HCT116 (cell line): ENCODE data around the gene PRRX1. TPM values are rescaled to one million over a fixed set of nuclear protein-coding genes. Genes with fewer than 3 reads are reported as not detected.

Experiments used
- ATAC-seq: fragments of 200-7000 bp; cut with Tn5 transposase; 2 replicates; pipeline ENCODE4 v1.9.1; 2020; ENCODE audit warnings: mild to moderate bottlenecking, moderate library complexity
- BruUV-seq: library from RNA; stranded (reverse); fragments of 400-500 nt; replicated peaks from 2 replicates; lab custom pipeline; 2021; lab: Mats Ljungman, UMichigan
- CTCF ChIA-PET: fragments of 300-600 bp; sonication (Branson Sonifier 250); formaldehyde crosslinking; loops from one replicate; lab custom pipeline; 2021; ENCODE audit warnings: antibody characterized with exemption; lab: Charles Lee
- POLR2A ChIA-PET: fragments of 300-600, 350-600 bp; sonication (Branson Sonifier 250); formaldehyde crosslinking; loops from one replicate; lab custom pipeline; 2021; ENCODE audit warnings: antibody characterized with exemption; lab: Charles Lee
- RAD21 ChIA-PET, 2 experiments: fragments of 300-600 bp; sonication (Branson Sonifier 250); formaldehyde crosslinking; loops; one replicate each; lab custom pipeline; 2023; ENCODE audit warnings: low total read pairs in 2 of 2; ENCODE audit not compliant: uncharacterized antibody in 2 of 2, unreplicated experiment in 2 of 2, low non-redundant PET in 1 of 2; lab: Charles Lee
- DNase-seq: peaks from one replicate; pipeline ENCODE4 v3.0.0-alpha.2; 2010; ENCODE audit warnings: low read depth, low spot score
- H2AFZ ChIP-seq: fragments of 200-600 bp; shearing (Covaris generic), sonication (generic); 2 replicates; pipeline ENCODE4 v1.6.1; 2017; ENCODE audit warnings: low read depth, mixed run types, mixed read lengths, antibody characterized with exemption, low read length; ENCODE audit not compliant: poor library complexity, severe bottlenecking
- H3K27ac ChIP-seq: 2 replicates; pipeline ENCODE4 v1.5.1; 2012; ENCODE audit warnings: low read depth, low read length
- H3K27me3 ChIP-seq: fragments of 200-600 bp; sonication (generic); 2 replicates; pipeline ENCODE4 v1.6.1; 2016; ENCODE audit warnings: mixed run types, low read length, mixed read lengths; ENCODE audit not compliant: insufficient read depth
- H3K36me3 ChIP-seq, 2 experiments: fragments of 200-500 bp in 1 of 2; fragments of 200-600 bp in 1 of 2; sonication (Bioruptor generic) in 1 of 2; sonication (generic) in 1 of 2; 2 replicates each; pipeline versions ENCODE4 v1.5.1 to v1.6.1; 2014 to 2016; ENCODE audit warnings: low read length in 2 of 2, inconsistent platforms in 1 of 2, mixed read lengths in 1 of 2, mixed run types in 1 of 2; ENCODE audit not compliant: insufficient read depth in 2 of 2, control insufficient read depth in 1 of 2
- H3K4me1 ChIP-seq, 2 experiments: fragments of 200-600 bp in 1 of 2; sonication (generic) in 1 of 2; 2 replicates each; pipeline versions ENCODE4 v1.5.1 to v1.6.1; 2012 to 2017; ENCODE audit warnings: low read length in 2 of 2, inconsistent platforms in 1 of 2, mild to moderate bottlenecking in 1 of 2, mixed read lengths in 1 of 2, mixed run types in 1 of 2, moderate library complexity in 1 of 2; ENCODE audit not compliant: insufficient read depth in 2 of 2, control insufficient read depth in 1 of 2
- H3K4me2 ChIP-seq: fragments of 200-600 bp; sonication (generic); 2 replicates; pipeline ENCODE4 v1.6.1; 2017; ENCODE audit warnings: mixed run types, low read length, mixed read lengths
- H3K4me3 ChIP-seq, 2 experiments: fragments of 200-600 bp in 1 of 2; sonication (generic) in 1 of 2; replicated peaks in 1 of 2; 2 replicates each; pipeline ENCODE4 v1.5.1; 2011 to 2016; ENCODE audit warnings: low read length in 2 of 2, control low read depth in 1 of 2, low read depth in 1 of 2, mild to moderate bottlenecking in 1 of 2, mixed read lengths in 1 of 2, mixed run types in 1 of 2
- H3K79me2 ChIP-seq: fragments of 200-600 bp; sonication (generic); 2 replicates; pipeline ENCODE4 v1.6.1; 2017; ENCODE audit warnings: mild to moderate bottlenecking, mixed run types, low read length, moderate library complexity, mixed read lengths; ENCODE audit not compliant: insufficient read depth
- H3K9ac ChIP-seq: fragments of 200-600 bp; sonication (generic); 2 replicates; pipeline ENCODE4 v1.6.1; 2016; ENCODE audit warnings: low read length, mixed read lengths
- H3K9me2 ChIP-seq: fragments of 200-600 bp; sonication (generic), shearing (Covaris generic); 2 replicates; pipeline ENCODE4 v1.6.1; 2017; ENCODE audit warnings: mixed run types, mild to moderate bottlenecking, moderate library complexity; ENCODE audit not compliant: insufficient read depth
- H3K9me3 ChIP-seq, 2 experiments: fragments of 200-500 bp in 1 of 2; fragments of 200-600 bp in 1 of 2; sonication (Bioruptor generic) in 1 of 2; sonication (generic) in 1 of 2; 2 replicates each; pipeline ENCODE4 v1.6.1; 2014 to 2017; ENCODE audit warnings: low read length in 2 of 2, mixed read lengths in 2 of 2, inconsistent platforms in 1 of 2, low read depth in 1 of 2, mild to moderate bottlenecking in 1 of 2, mixed run types in 1 of 2, moderate library complexity in 1 of 2; ENCODE audit not compliant: control insufficient read depth in 1 of 2, insufficient read depth in 1 of 2
- H4K20me1 ChIP-seq: fragments of 200-600 bp; sonication (generic), shearing (Covaris generic); 2 replicates; pipeline ENCODE4 v1.6.1; 2017; ENCODE audit warnings: mixed run types, mild to moderate bottlenecking, moderate library complexity; ENCODE audit not compliant: insufficient read depth
- FOSL1 ChIP-seq: IDR thresholded peaks from 2 replicates; pipeline ENCODE4 v1.6.1; 2012; ENCODE audit warnings: low read depth
- POLR2A ChIP-seq: IDR thresholded peaks from 2 replicates; pipeline ENCODE4 v1.7.0; 2011; ENCODE audit warnings: borderline replicate concordance; ENCODE audit not compliant: insufficient read depth, insufficient read length; ENCODE audit errors: extremely low read depth
- RAD21 ChIP-seq: IDR thresholded peaks from 2 replicates; pipeline ENCODE4 v1.6.1; 2012; ENCODE audit warnings: low read depth, mild to moderate bottlenecking
- TCF7L2 ChIP-seq: IDR thresholded peaks from 2 replicates; pipeline ENCODE4 v1.7.0; 2011; ENCODE audit warnings: borderline replicate concordance, inconsistent platforms; ENCODE audit not compliant: insufficient read depth, insufficient read length; ENCODE audit errors: extremely low read depth
- intact Hi-C: fragments of 100-400 bp; cut with micrococcal nuclease; formaldehyde crosslinking; loops from 2 replicates; pipeline ENCODE4 v1.10.0; 2022
- total RNA-seq: library from RNA; stranded (reverse); gene quantifications from one replicate; pipeline ENCODE4 v1.2.1, GENCODE V29; 2021; ENCODE audit not compliant: unreplicated experiment
- TF ChIP-seq, protein P1 (sequence below), 3 experiments: fragments of 200-600 bp in 1 of 3; sonication (generic) in 1 of 3; IDR thresholded peaks in 2 of 3; conservative IDR thresholded peaks in 1 of 3; 2 replicates each; pipeline ENCODE4 v1.5.1; 2012 to 2017; ENCODE audit warnings: low read depth in 2 of 3, low read length in 2 of 3, antibody characterized with exemption in 1 of 3, borderline replicate concordance in 1 of 3, control low read depth in 1 of 3, mild to moderate bottlenecking in 1 of 3, mixed read lengths in 1 of 3, mixed run types in 1 of 3, moderate library complexity in 1 of 3; ENCODE audit not compliant: insufficient read depth in 1 of 3
- TF ChIP-seq, protein P2 (sequence below): IDR thresholded peaks from 2 replicates; pipeline ENCODE4 v1.6.1; 2012
- TF ChIP-seq, protein P3 (sequence below): IDR thresholded peaks from 2 replicates; pipeline ENCODE4 v1.6.1; 2012

The PRRX1 gene
- total RNA-seq, 1 experiment from 2014 or later = 0.37 TPM

DNA sequence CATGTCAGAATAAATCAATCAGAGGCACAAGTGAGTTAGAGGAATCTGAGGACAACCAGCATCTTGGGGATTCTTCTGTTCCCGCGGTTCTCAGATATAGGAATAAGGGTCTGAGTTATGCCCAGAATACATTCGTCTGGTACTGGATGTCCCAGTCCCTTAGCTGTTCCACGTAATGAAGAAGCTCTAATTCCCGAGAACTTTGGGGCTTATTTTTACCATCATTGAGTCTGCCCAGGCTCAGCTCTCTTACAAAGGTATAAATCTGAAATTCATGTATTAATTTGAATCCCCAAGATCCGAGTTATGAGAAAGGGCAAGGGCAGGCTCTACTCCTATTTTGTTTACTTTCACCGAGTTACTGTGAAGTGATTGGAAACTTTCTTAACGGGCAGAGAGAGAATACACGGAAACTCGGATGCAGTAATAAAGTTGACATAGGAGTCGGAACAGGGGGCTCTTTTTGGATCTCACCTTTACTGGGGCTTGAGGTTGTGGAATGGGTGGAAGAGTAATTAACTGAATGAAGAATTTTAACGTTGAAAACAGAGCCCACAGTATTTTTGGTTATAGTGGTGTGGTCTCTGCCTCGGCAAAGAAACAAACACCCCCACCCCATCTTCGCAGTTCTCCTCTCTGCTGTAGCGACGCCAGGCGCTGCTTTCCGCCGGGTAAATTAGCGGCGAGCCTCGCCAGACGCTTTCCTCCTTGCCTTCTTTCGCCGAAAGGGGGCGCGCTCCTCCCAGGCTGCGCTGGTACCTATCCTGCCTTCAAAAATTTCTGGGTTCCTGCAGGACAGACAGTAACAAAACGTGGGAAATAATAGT is 7.1 kb downstream of the PRRX1 start:
- Histone ChIP-seq H3K4me3 (no peak overlapping the region), H4K20me1 (no peaks in the 10 kb centered on the region), H3K9me3 (no peaks in the 10 kb centered on the region), H3K36me3 (no peaks in the 10 kb centered on the region), H3K27ac (no peak overlapping the region), H3K79me2 (no peaks in the 10 kb centered on the region), H3K9me2 (no peaks in the 10 kb centered on the region), H3K27me3 (no peaks in the 10 kb centered on the region; the same call in 1 of the 2 replicates), H3K4me1 (no peaks in the 10 kb centered on the region), H3K4me2 (no peak overlapping the region), H2AFZ (no peak overlapping the region), H3K9ac (no peak overlapping the region)
- POLR2A ChIA-PET = no interaction called here
- CTCF ChIA-PET = no interaction called here
- intact Hi-C loops = no loop called here
- RAD21 ChIA-PET = no interaction called here
- no TSS peak for BruUV-seq
- no peak for DNase-seq
- no peak for TF ChIP-seq FOSL1
- TF ChIP-seq POLR2A = no peak
- TF ChIP-seq RAD21 = peak; percentile 64
- no peak for TF ChIP-seq TCF7L2
- TF ChIP-seq, protein P1, sequence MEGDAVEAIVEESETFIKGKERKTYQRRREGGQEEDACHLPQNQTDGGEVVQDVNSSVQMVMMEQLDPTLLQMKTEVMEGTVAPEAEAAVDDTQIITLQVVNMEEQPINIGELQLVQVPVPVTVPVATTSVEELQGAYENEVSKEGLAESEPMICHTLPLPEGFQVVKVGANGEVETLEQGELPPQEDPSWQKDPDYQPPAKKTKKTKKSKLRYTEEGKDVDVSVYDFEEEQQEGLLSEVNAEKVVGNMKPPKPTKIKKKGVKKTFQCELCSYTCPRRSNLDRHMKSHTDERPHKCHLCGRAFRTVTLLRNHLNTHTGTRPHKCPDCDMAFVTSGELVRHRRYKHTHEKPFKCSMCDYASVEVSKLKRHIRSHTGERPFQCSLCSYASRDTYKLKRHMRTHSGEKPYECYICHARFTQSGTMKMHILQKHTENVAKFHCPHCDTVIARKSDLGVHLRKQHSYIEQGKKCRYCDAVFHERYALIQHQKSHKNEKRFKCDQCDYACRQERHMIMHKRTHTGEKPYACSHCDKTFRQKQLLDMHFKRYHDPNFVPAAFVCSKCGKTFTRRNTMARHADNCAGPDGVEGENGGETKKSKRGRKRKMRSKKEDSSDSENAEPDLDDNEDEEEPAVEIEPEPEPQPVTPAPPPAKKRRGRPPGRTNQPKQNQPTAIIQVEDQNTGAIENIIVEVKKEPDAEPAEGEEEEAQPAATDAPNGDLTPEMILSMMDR (IDR thresholded peaks at IDR 0.05 in 2 of 3, conservative IDR thresholded peaks at IDR 0.05 in 1 of 3; ENCODE audit: borderline replicate concordance in 1 of 3, insufficient read depth in 1 of 3, low read depth in 2 of 3, low read length in 2 of 3) = peak; percentile 52 to 70 (median 59); a peak in 5 of 6 replicates
- TF ChIP-seq, protein P2, sequence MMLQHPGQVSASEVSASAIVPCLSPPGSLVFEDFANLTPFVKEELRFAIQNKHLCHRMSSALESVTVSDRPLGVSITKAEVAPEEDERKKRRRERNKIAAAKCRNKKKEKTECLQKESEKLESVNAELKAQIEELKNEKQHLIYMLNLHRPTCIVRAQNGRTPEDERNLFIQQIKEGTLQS = no peak
- ATAC-seq = peak; percentile 81

DNA sequence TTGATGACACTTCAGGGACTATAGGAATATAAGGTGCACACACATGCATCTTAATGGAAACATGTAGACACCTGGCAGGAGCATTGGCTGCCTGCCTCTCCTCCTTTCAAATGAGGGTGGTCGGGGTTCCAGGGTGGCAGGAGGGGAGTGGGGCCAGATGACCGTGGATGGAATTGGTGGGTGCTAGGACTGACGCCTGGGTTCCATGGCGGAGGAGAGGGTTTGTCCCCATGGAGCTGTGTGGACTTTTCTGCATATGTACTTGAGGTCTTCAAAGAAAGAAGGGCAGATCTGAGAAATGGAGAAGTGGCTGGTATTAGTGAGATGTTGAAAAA is 7.7 kb downstream of the PRRX1 start:
- CTCF ChIA-PET = no interaction called here
- Histone ChIP-seq H4K20me1 (no peaks in the 10 kb centered on the region), H3K4me3 (no peak overlapping the region), H3K79me2 (no peaks in the 10 kb centered on the region), H3K9me3 (no peaks in the 10 kb centered on the region), H3K4me1 (no peaks in the 10 kb centered on the region), H3K36me3 (no peaks in the 10 kb centered on the region), H3K9me2 (no peaks in the 10 kb centered on the region), H3K27me3 (no peaks in the 10 kb centered on the region; the same call in 1 of the 2 replicates), H3K27ac (no peak overlapping the region), H3K9ac (no peak overlapping the region), H2AFZ (no peak overlapping the region), H3K4me2 (no peak overlapping the region)
- intact Hi-C loops = no loop called here
- ATAC-seq (no peak), DNase-seq (no peak)
- TF ChIP-seq RAD21 = no peak
- TF ChIP-seq, protein P3, sequence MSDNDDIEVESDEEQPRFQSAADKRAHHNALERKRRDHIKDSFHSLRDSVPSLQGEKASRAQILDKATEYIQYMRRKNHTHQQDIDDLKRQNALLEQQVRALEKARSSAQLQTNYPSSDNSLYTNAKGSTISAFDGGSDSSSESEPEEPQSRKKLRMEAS = no peak
- POLR2A ChIA-PET = no interaction called here
- RAD21 ChIA-PET = no interaction called here
- no TSS peak for BruUV-seq
